22Rv1 (cell line): ENCODE measurements around the gene KRT35.
A peak's percentile ranks its signal among the peaks of the same experiment; 100 is the strongest.

Experiments
- H3K27ac ChIP-seq: fragments of 450-650 bp; 2 replicates; pipeline ENCODE4 v1.5.1; 2017
- CTCF ChIP-seq: fragments of 450-650 bp; IDR thresholded peaks from 2 replicates; pipeline ENCODE4 v1.5.1; 2017; ENCODE audit warnings: mild to moderate bottlenecking
- ZFX ChIP-seq: fragments of 450-650 bp; IDR thresholded peaks from 2 replicates; pipeline ENCODE4 v1.6.1; 2017; ENCODE audit warnings: antibody characterized with exemption, borderline replicate concordance

The KRT35 gene

GRCh38 chr17:41481036-41481435 lies at the start of gene KRT35:
Gene KRT35, minus strand, starts transcription at chr17:41481151. Its CDS starts 54 bp downstream, at chr17:41481097.
- H3K27ac ChIP-seq = no peak within 1 kb of the TSS
- TF ChIP-seq ZFX (no peak), CTCF (no peak)

- peak overlapping the region; percentile 87 for H3K27ac ChIP-seq
- no peak for TF ChIP-seq CTCF
- TF ChIP-seq ZFX = no peak
Observed at GRCh38 chr17:41530062-41531048, 49.4 kb upstream of the KRT35 start.

- peak overlapping the region; percentile 87 for H3K27ac ChIP-seq
Observed at GRCh38 chr17:41529491-41529915, 48.6 kb upstream of the KRT35 start.

GRCh38 chr17:41528959-41529353 lies 48.0 kb upstream of the KRT35 start:
- TF ChIP-seq CTCF (no peak), ZFX (no peak)
- peak overlapping the region; percentile 87 for H3K27ac ChIP-seq

More at GRCh38 chr17:41529491-41529915, 48.6 kb upstream of the KRT35 start:
- TF ChIP-seq CTCF (no peak), ZFX (no peak)

- TF ChIP-seq CTCF (peak; percentile 26; the same call in 1 of the 2 replicates), ZFX (no peak)
- H3K27ac ChIP-seq = peak overlapping the region; percentile 87
Observed at GRCh38 chr17:41527063-41528023, 46.4 kb upstream of the KRT35 start.

- TF ChIP-seq ZFX (no peak), CTCF (no peak)
- H3K27ac ChIP-seq = peak overlapping the region; percentile 87
Observed at GRCh38 chr17:41524261-41524660, 43.3 kb upstream of the KRT35 start.
